Activated T-helper 9 cell treated with anti-CD3 and anti-CD28 coated beads, Interleukin-2, amount 50 U/mL, for 16 hours (primary cell): Measurements from ENCODE around the gene TOPORS.
"Not testable (repeated sequence)": the region's sequence is repeated elsewhere in the genome, so short reads cannot be mapped to it uniquely, and the experiment has no call there.

Experiments
- DNase-seq: peaks from one replicate; pipeline ENCODE4 v3.0.0-alpha.2; 2020; ENCODE audit warnings: low read depth

TOPORS gene

DNA sequence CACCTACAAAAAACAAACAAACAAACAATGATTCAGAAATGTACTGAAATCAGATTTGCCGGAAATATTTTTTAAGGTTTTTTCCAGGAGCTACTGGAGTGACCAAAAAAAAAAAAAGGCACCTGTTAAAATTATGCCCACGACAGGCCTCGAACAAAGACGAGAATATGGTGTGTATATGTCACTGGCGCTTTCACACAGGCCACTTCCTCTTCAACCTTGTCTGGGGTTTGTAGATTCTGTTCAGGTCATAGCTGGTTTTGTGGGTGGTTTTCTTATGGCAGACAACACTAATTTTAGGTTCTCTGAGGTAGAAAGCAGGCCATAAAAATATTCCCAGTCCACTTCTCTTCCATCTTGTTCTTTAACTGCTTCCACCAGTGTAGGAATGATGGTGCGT is 13.6 kb upstream of the TOPORS start:
- DNase-seq = no peak

DNA sequence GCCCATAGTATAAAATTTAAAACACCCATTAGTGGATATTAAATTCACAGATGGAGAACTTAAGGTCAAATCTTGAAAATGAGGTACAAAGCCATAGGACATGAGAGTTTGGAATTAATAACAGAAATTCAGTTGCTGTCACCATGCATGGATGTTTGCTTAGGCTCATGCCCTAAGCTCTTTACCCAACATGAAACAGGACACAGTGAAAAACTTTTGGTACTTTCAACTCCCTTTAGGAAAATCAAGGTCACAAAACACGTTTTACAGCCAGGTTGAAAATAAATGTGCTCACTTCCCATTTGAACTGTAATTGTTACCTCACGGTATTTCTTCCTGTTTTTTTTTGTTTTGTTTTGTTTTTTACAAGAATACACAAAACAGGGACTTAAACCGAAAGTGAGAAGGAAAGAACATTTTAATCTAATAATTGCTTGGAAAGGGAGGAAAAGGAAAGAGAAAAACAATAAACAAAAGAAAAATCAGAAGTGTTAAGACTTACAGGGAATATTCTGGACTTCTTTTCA is 6.1 kb upstream of the TOPORS start:
- no peak for DNase-seq

DNA sequence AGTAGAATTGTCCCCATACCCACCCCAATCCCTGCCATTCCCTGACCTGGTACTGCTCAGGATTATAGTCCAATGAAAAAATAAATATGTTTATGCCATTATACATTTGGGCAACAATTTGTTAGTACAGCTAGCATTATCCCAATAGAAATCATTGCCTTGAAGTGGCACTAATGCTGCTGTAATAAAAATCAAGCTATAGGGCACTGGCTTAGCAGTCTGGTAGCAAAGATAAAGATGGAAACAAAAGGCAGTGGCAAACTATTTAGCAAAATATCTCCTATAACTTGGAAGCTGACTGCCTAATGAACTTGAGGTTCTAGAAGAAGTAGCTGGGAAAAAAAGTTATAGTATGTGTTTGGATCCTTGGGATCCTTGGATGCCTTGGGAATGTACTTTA is 2.2 kb upstream of the TOPORS start:
- DNase-seq = no peak

DNA sequence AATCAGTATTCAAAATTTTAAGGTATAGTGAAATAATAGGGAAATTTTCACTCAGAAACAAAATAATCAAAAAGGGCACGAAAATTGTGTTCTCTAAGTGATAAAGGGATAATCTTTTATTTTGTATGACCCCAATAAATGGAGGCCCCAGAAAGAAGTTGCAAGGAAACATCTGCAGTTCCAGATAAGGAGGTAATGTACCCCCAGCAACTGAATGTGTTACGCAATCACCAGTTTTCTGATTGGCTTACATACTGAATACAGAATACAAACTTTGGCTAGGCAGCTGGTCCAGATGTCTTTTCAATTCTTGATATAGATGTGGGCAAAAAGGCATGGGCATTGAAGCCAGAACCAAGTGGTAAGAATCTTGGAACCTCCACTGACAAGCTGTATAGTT is 1.7 kb upstream of the TOPORS start:
- no peak for DNase-seq

DNA sequence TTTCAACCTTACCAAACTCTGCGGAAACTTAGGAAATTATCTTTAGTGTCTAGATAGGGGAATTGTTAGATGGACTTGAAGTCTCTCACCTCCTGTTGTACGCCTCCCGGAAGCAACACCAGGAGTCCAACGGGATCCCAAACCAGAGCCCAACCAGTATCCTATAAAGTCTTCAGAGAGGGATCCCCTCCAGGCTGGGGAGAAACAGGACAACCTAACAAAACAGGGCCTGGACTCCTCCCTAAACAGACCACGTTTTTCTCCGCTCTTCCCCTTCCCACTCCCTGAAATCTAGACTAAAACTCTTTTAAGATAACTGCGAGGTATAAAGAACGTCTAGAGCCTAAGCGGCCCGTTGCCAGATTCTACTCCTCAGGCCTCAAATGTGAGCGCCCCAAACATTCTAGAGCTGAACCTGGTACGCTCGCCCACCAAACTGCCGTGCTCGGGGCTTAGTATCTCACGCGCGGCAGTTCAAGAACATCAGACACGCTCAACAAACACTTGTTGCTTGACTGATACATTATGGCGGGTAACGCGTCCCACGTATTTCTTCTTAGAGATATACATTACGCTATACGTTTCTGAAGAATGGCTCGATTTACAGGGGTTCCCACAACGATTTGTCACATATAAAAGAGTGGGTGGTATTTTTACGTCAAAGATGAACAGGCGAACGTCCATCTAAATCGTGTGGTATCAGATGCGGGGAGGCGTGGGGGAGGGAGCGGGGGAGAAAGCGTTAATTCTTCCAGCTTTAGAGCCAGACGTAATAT is 922 bp downstream of the TOPORS start:
- DNase-seq = peak; percentile 13

DNA sequence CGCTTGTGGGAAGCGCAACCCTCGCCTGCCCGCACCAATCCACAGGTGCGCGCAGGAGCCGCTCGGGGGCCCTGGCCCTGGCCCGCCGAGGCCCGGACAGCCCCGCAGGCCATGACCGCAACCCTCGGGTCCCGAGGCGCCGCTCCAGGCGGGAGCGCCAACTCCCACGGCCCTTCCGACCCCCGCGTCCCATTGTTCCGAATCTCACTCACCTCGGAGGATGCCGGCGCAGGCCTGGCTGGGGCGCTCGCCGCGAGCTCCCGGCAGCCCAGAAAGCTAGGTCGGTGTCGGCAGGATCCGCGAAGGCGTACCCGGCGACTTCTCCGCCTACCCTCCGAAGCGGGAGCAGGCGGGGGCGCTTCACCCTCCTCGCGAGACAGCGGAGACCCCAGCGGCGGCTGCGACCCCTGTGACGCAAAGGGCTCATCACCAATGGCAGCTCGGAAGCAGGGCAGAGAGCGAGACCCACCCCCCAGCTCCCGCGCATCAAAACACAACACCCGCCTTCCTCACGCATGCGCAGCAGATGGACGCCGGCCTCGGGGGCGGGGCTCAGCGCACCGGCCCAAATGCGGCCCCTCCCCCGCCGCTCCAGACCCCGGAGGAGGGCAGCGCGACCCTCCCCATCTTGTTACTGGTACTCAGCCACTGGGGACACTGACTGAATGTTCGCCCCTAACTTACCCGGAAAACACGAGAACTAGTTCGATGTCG is 1.7 kb downstream of the TOPORS start:
- DNase-seq = peak; percentile 91

DNA sequence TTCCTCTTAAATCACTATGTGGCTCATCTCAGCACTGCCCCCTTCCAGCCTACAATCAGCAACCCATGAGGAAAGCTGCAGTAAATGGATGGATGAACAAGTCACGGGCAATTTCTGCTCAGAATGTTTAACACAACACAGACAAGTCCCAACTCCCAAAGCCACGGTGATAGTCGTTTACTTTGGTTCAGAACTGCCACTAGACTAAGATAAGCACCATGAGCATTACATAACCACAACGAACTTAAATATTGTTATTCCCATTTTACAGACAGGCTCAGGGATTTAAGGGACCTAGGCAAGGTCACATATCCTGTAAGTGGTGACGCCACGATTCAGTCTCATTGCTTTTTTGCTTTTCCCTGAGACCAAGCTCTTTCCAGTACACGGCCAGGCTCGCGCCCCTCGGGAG is 2.2 kb downstream of the TOPORS start:
- DNase-seq = no peak

DNA sequence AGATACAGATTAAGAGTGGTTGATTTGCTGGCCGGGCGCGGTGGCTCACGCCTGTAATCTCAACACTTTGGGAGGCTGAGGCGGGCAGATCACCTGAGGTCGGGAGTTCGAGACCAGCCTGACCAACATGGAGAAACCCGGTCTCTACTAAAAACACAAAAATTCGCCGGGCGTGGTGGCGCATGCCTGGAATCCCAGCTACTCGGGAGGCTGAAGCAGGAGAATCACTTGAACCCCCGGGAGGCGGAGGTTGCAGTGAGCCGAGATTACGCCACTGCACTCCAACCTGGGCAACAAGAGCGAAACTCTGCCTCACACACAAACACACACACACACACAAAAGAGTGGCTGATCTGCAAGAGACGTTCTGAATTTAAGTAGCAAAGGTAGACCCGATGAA is 4.2 kb downstream of the TOPORS start:
- DNase-seq = not testable (repeated sequence)

DNA sequence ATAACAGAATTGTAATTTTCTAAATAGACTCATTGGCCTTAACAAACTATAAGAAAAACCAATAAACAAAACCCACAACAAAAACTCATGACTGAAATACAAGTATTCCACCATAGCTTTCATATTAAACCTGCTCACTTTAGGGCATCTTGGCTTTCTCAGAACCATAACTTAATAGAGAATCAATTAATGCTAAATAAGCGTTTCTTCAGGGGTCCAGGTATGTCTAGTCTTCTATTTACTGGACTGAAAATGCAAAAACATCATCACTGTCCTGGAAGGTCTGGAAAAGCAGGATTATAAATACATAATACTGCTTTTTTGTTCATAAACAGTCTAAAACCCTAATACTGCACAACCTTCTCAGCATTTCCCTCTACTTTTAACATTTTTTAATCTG is 6.5 kb downstream of the TOPORS start:
- no peak for DNase-seq

DNA sequence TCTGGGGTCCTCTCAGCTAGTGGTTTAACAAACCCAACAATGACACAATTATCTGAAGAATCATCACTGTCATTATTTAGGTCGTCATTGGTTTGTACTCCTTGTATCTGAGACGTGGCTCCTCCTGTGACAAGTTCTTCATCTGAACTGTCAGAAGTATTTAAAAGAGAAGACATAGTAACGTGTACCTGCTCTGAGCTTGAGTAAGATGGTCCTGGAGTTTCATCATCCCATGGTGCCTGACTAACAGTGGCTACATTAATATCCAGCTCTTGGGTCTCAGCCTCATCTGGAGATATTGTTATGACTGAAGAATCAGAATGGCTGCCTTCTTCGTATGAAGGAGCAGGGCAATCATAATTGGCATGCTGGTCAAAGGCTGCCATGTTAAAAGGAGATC is 9.3 kb downstream of the TOPORS start:
- no peak for DNase-seq

DNA sequence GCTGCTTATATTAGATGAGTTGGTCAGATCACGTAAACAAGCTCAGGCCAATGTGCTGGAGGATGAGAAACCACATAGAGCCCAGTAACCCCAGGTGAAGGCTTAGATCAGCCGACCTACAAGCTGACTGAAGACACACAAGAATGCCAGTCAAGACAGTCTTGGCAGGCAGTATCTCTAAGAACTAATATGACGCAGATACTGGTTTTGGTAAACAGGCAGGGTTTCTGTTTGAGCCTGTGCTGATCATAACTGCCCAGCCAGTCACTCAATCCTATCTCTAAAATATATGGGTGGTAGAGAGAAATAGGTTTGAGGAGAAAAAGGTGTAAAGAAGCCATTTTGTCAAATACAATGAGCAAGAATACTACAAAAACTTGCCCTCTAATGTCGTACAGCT is 18.6 kb downstream of the TOPORS start:
- no peak for DNase-seq

DNA sequence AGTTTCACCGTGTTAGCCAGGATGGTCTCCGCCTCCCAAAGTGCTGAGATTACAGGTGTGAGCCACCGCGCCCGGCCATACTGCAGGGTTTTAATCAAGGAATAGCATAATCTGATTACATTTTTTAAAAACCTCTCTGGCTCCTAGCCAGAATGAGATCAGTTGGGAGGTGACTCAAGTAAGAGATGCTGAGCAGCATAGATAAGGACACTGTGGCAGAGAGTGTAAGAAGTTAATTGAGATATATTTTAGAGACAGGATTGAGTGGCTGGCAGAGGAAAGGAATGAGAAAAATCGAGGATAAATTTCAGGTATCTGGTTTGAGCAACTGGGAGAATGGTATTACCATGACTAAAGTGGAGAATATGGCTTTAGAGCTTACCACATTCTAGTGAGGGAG is 19.1 kb downstream of the TOPORS start:
- no peak for DNase-seq

DNA sequence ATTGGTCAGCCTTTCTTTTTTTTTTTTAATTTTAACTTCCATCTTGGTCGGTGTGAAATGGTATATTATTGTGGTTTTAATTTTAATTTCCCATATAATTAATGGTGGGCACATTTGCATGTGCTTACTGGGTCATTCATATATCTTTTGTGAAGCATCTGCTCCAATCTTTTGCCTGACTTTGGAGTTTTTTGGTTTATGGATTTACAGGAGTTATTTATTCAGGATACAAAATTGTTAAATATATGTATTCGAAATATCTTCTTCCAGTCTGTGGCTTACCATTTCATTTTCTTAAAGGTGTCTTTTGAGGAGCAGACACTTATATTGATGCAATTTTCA is 25.7 kb downstream of the TOPORS start:
- no peak for DNase-seq

DNA sequence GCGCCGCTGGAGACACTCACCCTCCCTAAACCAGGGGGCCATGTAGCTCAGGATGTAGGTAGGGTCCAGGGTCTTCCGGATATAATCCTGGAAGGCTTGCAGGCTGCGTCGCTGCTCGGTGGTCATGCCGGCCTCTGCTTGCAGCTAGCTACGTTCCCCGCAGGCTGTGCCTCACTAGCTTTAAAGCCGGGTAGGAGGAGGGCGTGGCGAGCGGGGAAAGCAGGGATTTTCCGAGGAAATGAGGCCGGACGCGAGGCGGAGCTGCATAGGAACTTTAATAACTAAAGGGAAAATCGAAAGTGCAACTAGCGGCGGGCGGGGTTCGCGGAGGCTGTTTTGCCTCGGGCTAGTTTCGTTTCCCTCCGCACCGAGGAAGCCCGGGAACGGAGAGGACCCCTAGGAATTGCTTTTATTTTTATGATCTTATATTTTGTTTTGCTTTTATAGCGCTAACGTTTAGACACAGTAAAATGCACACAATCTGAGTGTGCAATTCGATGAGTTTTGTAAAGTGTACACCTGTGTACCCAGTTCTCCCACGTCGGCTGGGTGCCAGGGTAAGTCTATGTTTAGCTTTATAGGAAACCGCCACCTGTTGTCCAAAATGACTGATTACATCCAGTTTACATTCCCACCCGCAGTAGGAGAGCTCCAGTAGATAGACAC is 26.2 kb downstream of the TOPORS start, which contains the start of gene RIGI:
Gene RIGI (minus strand): TSS at position 156 of the 666 bp plus-strand sequence. CDS start 30 bp downstream, at position 126.
- DNase-seq = peak; percentile 73

DNA sequence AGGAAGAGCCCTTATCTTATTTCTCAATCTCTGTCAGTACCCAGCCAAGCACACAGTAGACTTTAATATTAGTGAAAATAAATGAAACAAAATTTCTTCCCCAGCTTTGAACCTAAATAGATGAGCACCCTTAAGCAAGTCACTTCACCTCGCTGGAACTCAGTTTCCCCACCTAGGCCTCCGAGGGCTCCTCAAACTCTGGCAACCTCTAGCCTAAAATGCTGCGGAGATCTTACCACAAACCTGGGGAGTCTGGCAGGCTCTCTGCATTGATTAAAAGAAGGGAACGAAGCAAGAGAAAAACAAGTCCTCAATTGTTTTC is 26.7 kb downstream of the TOPORS start:
- DNase-seq = no peak

DNA sequence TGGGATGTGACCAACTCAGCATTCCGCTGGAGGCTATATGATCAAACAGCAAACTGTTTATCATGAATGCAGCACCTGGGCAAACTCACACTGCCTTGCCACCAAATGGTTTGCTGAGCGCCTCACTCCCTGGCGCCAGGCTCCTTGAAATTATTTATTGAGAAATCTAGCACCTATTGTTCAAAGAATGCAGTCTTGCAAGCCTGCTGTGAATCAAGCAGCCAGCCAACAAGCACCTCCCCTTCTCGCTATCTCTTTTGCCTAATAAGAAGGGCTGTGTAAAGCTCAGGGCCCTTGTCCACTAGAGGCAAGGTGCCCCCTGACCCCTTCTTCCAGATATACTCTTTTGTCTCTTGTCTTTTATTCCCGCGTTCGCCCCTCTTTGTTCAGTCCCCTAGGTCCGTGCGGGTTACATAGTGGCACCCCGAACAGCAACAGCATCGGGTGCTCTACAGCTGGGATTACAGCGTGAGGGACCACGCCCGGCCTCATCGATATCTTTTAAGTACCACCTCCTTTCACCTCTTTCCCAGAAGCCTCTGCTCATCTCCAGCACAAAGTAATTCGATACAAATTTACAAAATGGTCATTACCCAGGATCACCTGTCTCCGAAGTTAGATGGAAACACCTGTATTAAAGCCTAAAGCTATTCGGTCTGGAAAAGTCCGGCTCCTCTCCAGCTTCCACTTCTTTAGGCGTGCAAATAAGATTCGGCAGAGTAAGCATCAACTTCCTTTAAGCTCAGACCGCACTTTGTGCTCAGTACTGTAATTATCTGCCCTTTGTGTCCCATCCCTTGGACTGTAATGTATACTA is 27.3 kb downstream of the TOPORS start:
- no peak for DNase-seq

DNA sequence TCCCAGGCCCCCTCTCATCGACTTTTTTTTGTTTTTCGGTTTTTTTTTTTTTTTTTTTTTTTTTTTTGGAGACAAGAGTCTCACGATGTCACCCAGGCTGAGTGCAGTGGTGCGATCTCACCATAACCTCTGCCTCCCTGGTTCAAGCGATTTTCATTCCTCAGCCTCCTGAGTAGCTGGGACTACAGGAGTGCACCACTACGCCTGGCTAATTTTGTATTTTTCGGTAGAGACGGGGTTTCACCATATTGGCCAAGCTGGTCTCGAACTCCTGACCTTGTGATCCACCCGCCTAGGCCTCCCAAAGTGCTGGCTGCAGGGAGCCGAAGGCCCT is 27.9 kb downstream of the TOPORS start:
- not testable (repeated sequence) for DNase-seq

DNA sequence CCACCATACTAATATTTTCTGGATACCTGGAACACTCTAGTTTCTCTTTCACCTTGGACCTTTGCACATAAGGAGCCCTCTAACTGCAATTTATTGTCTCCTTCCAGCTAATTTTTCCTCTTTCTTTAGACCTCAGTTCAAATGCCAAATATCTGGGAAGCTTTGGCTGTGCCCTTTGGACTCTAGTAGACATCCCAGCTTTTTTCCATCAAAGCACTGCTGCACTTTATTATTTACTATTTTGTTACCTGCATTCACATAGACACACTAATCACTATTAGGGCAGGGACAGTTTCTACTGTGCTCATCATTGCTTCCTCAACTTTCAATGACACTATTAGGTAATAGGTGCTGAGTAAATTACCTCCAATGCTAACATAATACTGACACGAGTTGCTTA is 28.5 kb downstream of the TOPORS start:
- DNase-seq = no peak

DNA sequence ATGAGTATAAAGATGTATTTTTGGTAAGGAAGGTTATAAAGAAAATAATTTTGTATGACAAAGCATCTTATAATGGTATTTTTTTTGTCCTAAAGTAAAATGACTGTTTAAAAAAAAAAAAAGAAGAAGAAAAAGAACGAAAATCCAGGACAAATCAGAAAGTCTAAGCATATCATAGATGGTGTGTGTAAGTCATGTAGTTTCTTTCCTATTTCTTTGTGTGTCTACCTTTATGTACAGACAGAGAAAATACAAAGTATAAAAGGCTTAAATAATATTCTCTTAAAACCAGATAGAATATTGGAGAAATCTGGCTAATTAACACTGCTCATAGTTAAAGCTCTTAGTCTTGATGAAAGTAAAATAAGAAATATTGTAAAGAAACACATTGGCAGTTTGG is 34.1 kb downstream of the TOPORS start:
- DNase-seq = no peak

DNA sequence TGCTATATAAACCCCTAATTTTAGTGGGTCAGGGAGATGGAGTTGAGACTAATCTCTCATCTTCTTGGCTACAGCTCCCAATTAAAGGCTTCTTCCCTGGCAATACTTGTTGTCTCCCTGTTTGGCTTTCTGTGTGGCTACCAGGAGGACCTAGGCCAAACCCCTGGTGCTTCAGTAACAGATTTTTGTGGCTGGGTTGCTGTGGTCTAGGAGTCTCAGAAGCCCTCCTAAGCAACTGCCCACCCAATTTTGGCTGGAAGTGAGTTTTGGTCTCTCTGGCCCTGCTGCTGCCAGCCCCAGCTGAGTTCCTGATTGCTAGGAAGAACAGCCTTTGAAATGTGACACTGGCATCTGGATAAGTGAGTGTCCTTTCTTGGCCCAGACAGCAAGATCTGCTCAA is 36.1 kb downstream of the TOPORS start:
- DNase-seq = no peak

DNA sequence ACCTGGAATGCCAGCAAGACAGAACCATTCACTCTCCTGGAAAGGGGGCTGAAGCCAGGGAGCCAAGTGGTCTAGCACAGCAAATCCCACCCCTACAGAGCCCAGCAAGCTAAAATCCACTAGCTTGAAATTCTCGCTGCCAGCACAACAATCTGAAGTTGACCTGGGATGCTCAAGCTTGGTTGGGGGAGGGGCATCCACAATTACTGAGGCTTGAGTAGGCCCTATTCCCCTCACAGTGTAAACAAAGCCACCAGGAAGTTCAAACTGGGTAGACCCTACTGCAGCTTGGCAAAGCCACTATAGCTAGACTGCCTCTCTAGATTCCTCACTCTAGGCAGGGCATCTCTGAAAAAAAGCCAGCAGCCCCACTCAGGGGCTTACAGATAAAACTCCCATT is 43.7 kb downstream of the TOPORS start:
- no peak for DNase-seq

DNA sequence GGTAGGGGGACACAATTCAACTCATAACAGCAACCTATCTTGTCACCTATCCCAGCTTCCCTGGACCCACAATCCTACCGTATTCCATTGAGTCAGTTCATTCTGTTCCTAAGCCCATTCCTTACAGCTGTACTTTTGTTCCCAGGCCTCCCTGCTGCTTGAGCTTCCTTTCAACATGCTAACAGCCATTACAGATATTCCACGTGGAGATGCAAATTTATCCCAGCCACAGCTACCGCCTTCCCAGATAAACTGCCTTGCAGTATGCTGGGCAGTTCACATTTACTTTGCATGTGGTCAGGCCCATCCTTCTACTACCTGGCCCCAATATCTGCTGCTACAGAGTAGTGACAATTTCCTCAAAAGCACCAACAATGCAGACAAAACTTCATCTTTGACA is 49.4 kb downstream of the TOPORS start:
- DNase-seq = no peak
